Fibroblast of lung (primary cell): ENCODE measurements around the gene ATXN2. TPM values are rescaled to one million over a fixed set of nuclear protein-coding genes. Genes with fewer than 3 reads are reported as not detected.
A peak's percentile ranks its signal among the peaks of the same experiment; 100 is the strongest.
"Not testable (repeated sequence)": the region's sequence is repeated elsewhere in the genome, so short reads cannot be mapped to it uniquely, and the experiment has no call there.

Experiments
- DNase-seq, 2 donors: peaks; one replicate each; pipeline versions ENCODE4 v3.0.0 to v3.0.0-alpha.2; 2010; ENCODE audit warnings: low read depth in 2 of 2
- H2AFZ ChIP-seq: 2 replicates; pipeline ENCODE4 v1.5.1; 2012; ENCODE audit warnings: low read length, control low read depth, inconsistent platforms
- H3K27ac ChIP-seq: 2 replicates; pipeline ENCODE4 v1.5.1; 2011; ENCODE audit warnings: low read length, control low read depth; ENCODE audit not compliant: insufficient read depth
- H3K27me3 ChIP-seq: 2 replicates; pipeline ENCODE4 v1.5.1; 2011; ENCODE audit warnings: mild to moderate bottlenecking, low read length; ENCODE audit not compliant: control insufficient read depth, insufficient read depth
- H3K36me3 ChIP-seq: 2 replicates; pipeline ENCODE4 v1.5.1; 2011; ENCODE audit warnings: low read length; ENCODE audit not compliant: control insufficient read depth, insufficient read depth
- H3K4me1 ChIP-seq: 2 replicates; pipeline ENCODE4 v1.5.1; 2011; ENCODE audit warnings: low read length; ENCODE audit not compliant: control insufficient read depth, insufficient read depth; ENCODE audit errors: extremely low read depth
- H3K4me2 ChIP-seq: 2 replicates; pipeline ENCODE4 v1.5.1; 2011; ENCODE audit warnings: low read length, control low read depth; ENCODE audit not compliant: insufficient read depth; ENCODE audit errors: extremely low read depth
- H3K4me3 ChIP-seq, 4 experiments: fragments of 200-600 bp in 1 of 4; sonication (generic) in 1 of 4; replicated peaks in 1 of 4; 2 replicates each; pipeline ENCODE4 v1.5.1; 2011 to 2016; ENCODE audit warnings: low read length in 4 of 4, low read depth in 3 of 4, mild to moderate bottlenecking in 3 of 4, control low read depth in 2 of 4, inconsistent platforms in 1 of 4, mixed read lengths in 1 of 4; ENCODE audit not compliant: insufficient read depth in 1 of 4; ENCODE audit errors: control extremely low read depth in 1 of 4
- H3K79me2 ChIP-seq: 2 replicates; pipeline ENCODE4 v1.5.1; 2012; ENCODE audit warnings: mild to moderate bottlenecking, low read length, inconsistent platforms; ENCODE audit not compliant: control insufficient read depth, insufficient read depth
- H3K9ac ChIP-seq: 2 replicates; pipeline ENCODE4 v1.5.1; 2011; ENCODE audit warnings: mild to moderate bottlenecking, low read length, control low read depth; ENCODE audit not compliant: insufficient read depth
- H3K9me3 ChIP-seq: 2 replicates; pipeline ENCODE4 v1.5.1; 2012; ENCODE audit warnings: low read depth, low read length; ENCODE audit not compliant: control insufficient read depth, insufficient read depth
- H4K20me1 ChIP-seq: 2 replicates; pipeline ENCODE4 v1.5.1; 2011; ENCODE audit warnings: low read length; ENCODE audit not compliant: control insufficient read depth, insufficient read depth; ENCODE audit errors: extremely low read depth
- CTCF ChIP-seq, 2 donors: IDR thresholded peaks in 1 of 2; conservative IDR thresholded peaks in 1 of 2; 1 replicate in 1 of 2; 2 replicates in 1 of 2; pipeline ENCODE4 v1.5.1; 2011 to 2012; ENCODE audit warnings: low read length in 2 of 2, control low read depth in 1 of 2, inconsistent platforms in 1 of 2, low read depth in 1 of 2, mild to moderate bottlenecking in 1 of 2
- EZH2 ChIP-seq: IDR thresholded peaks from 2 replicates; pipeline ENCODE4 v1.5.1; 2012; ENCODE audit warnings: low read length, control low read depth, mild to moderate bottlenecking; ENCODE audit errors: missing control alignments
- polyA plus RNA-seq, 2 donors: library from polyadenylated mRNA; depleted of rRNA in 1 of 2; stranded (reverse) in 1 of 2; unstranded in 1 of 2; fragments of >200 nt; gene quantifications; 2 replicates each; pipeline ENCODE4 v1.2.1, GENCODE V29; 2011 to 2012; ENCODE audit warnings: missing spikeins in 1 of 2
- total RNA-seq: library from RNA; depleted of rRNA; stranded (reverse); fragments of >200 nt; gene quantifications from 2 replicates; pipeline ENCODE4 v1.2.1, GENCODE V29; 2014

The ATXN2 gene
- total and polyA plus RNA-seq, 2 donors (not counting 1 experiment from before 2014, with no cell fraction given), result 25.9 to 31.2 TPM

GRCh38 chr12:111586986-111587385 is 12.1 kb downstream of the ATXN2 start:
- no peak for TF ChIP-seq EZH2
- TF ChIP-seq CTCF (conservative IDR thresholded peaks at IDR 0.05 in 1 of 2, IDR thresholded peaks at IDR 0.05 in 1 of 2; ENCODE audit: low read depth in 1 of 2, low read length in 2 of 2), result no peak
- Histone ChIP-seq H3K4me3 (no peak overlapping the region), H3K27me3 (no peaks in the 10 kb centered on the region), H2AFZ (no peak overlapping the region), H4K20me1 (no peaks in the 10 kb centered on the region), H3K36me3 (no peaks in the 10 kb centered on the region), H3K9ac (no peak overlapping the region), H3K4me2 (no peak overlapping the region), H3K27ac (peak overlapping the region; percentile 20), H3K4me1 (no peaks in the 10 kb centered on the region), H3K79me2 (peaks cover 93% of the 10 kb centered on the region), H3K9me3 (no peaks in the 10 kb centered on the region)
- no peak for DNase-seq

GRCh38 chr12:111585690-111586089 is 13.4 kb downstream of the ATXN2 start:
- TF ChIP-seq EZH2 (no peak), CTCF (conservative IDR thresholded peaks at IDR 0.05 in 1 of 2, IDR thresholded peaks at IDR 0.05 in 1 of 2; ENCODE audit: low read depth in 1 of 2, low read length in 2 of 2) (no peak)
- no peaks in the 10 kb centered on the region for H3K4me1 ChIP-seq
- H3K4me3 ChIP-seq, result no peak overlapping the region
- no peak for DNase-seq
- peaks cover 2% of the 10 kb centered on the region for H3K36me3 ChIP-seq
- no peaks in the 10 kb centered on the region for H3K27me3 ChIP-seq
- H3K9me3 ChIP-seq, result no peaks in the 10 kb centered on the region
- H3K4me2 ChIP-seq, result no peak overlapping the region
- H4K20me1 ChIP-seq, result peaks cover 3% of the 10 kb centered on the region
- no peak overlapping the region for H3K27ac ChIP-seq
- peaks cover 93% of the 10 kb centered on the region for H3K79me2 ChIP-seq
- no peak overlapping the region for H3K9ac ChIP-seq
- no peak overlapping the region for H2AFZ ChIP-seq

GRCh38 chr12:111584959-111585358 is 14.2 kb downstream of the ATXN2 start:
- no peak overlapping the region for H3K4me3 ChIP-seq
- DNase-seq, result no peak
- H3K9ac ChIP-seq, result no peak overlapping the region
- TF ChIP-seq EZH2 (no peak), CTCF (conservative IDR thresholded peaks at IDR 0.05 in 1 of 2, IDR thresholded peaks at IDR 0.05 in 1 of 2; ENCODE audit: low read depth in 1 of 2, low read length in 2 of 2) (no peak)
- H2AFZ ChIP-seq, result no peak overlapping the region
- H3K36me3 ChIP-seq, result peaks cover 2% of the 10 kb centered on the region
- H3K27ac ChIP-seq, result no peak overlapping the region
- peaks cover 3% of the 10 kb centered on the region for H4K20me1 ChIP-seq
- peaks cover 93% of the 10 kb centered on the region for H3K79me2 ChIP-seq
- H3K4me2 ChIP-seq, result no peak overlapping the region
- no peaks in the 10 kb centered on the region for H3K27me3 ChIP-seq
- H3K4me1 ChIP-seq, result no peaks in the 10 kb centered on the region
- no peaks in the 10 kb centered on the region for H3K9me3 ChIP-seq

GRCh38 chr12:111583506-111583905 is 15.6 kb downstream of the ATXN2 start:
- DNase-seq, H3K27ac ChIP-seq, H3K9me3 ChIP-seq, H3K4me3 ChIP-seq, H4K20me1 ChIP-seq, H2AFZ ChIP-seq, H3K4me1 ChIP-seq, H3K36me3 ChIP-seq, H3K4me2 ChIP-seq, H3K27me3 ChIP-seq, H3K9ac ChIP-seq: not testable (repeated sequence)
- peaks cover 91% of the 10 kb centered on the region for H3K79me2 ChIP-seq
